ENCODE measurements around the gene ANKFN1.

Gene ANKFN1

GRCh38 chr17:56506349-56506748 is 353.1 kb downstream of the ANKFN1 start:
- no peak for DNase-seq
- in situ Hi-C loops (cut with MboI; ENCODE audit: low pct_unique_long_range_greater_than_20kb, low sequenced_read_pairs), result no loop called here

GRCh38 chr17:56510554-56511342 is 357.5 kb downstream of the ANKFN1 start:
- no peak for DNase-seq
- in situ Hi-C loops (cut with MboI; ENCODE audit: low pct_unique_long_range_greater_than_20kb, low sequenced_read_pairs), result no loop called here

- in situ Hi-C loops (cut with MboI; ENCODE audit: low pct_unique_long_range_greater_than_20kb, low sequenced_read_pairs), result no loop called here
- no peak for DNase-seq
Observed at GRCh38 chr17:56514264-56514663, 361.0 kb downstream of the ANKFN1 start.

- in situ Hi-C loops (cut with MboI; ENCODE audit: low pct_unique_long_range_greater_than_20kb, low sequenced_read_pairs), result no loop called here
- no peak for DNase-seq
Observed at GRCh38 chr17:56514899-56515298, 361.6 kb downstream of the ANKFN1 start.

GRCh38 chr17:56521414-56522141 is 368.3 kb downstream of the ANKFN1 start:
- DNase-seq, result no peak
- in situ Hi-C loops (cut with MboI; ENCODE audit: low pct_unique_long_range_greater_than_20kb, low sequenced_read_pairs), result no loop called here

- in situ Hi-C loops (cut with MboI; ENCODE audit: low pct_unique_long_range_greater_than_20kb, low sequenced_read_pairs), result no loop called here
- no peak for DNase-seq
Observed at GRCh38 chr17:56523042-56523441, 369.8 kb downstream of the ANKFN1 start.

GRCh38 chr17:56528696-56529095 is 375.4 kb downstream of the ANKFN1 start:
- in situ Hi-C loops (cut with MboI; ENCODE audit: low pct_unique_long_range_greater_than_20kb, low sequenced_read_pairs), result no loop called here
- DNase-seq, result no peak

GRCh38 chr17:56532926-56533325 is 379.7 kb downstream of the ANKFN1 start:
- in situ Hi-C loops (cut with MboI; ENCODE audit: low pct_unique_long_range_greater_than_20kb, low sequenced_read_pairs), result no loop called here

GRCh38 chr17:56536766-56537165 is 383.5 kb downstream of the ANKFN1 start:
- DNase-seq, result peak; percentile 28
- in situ Hi-C loops (cut with MboI; ENCODE audit: low pct_unique_long_range_greater_than_20kb, low sequenced_read_pairs), result no loop called here

More at GRCh38 chr17:56532926-56533325, 379.7 kb downstream of the ANKFN1 start:
- no peak for DNase-seq

GRCh38 chr17:56540836-56541235 is 387.6 kb downstream of the ANKFN1 start:
- DNase-seq, result no peak
- in situ Hi-C loops (cut with MboI; ENCODE audit: low pct_unique_long_range_greater_than_20kb, low sequenced_read_pairs), result no loop called here

- in situ Hi-C loops (cut with MboI; ENCODE audit: low pct_unique_long_range_greater_than_20kb, low sequenced_read_pairs), result no loop called here
- no peak for DNase-seq
Observed at GRCh38 chr17:56543280-56543679, 390.0 kb downstream of the ANKFN1 start.

GRCh38 chr17:56545106-56545505 is 391.8 kb downstream of the ANKFN1 start:
- no peak for DNase-seq
- in situ Hi-C loops (cut with MboI; ENCODE audit: low pct_unique_long_range_greater_than_20kb, low sequenced_read_pairs), result no loop called here

- in situ Hi-C loops (cut with MboI; ENCODE audit: low pct_unique_long_range_greater_than_20kb, low sequenced_read_pairs), result no loop called here
- no peak for DNase-seq
Observed at GRCh38 chr17:56545930-56546329, 392.7 kb downstream of the ANKFN1 start.

GRCh38 chr17:56548661-56549060 is 395.4 kb downstream of the ANKFN1 start:
- DNase-seq, result no peak
- in situ Hi-C loops (cut with MboI; ENCODE audit: low pct_unique_long_range_greater_than_20kb, low sequenced_read_pairs), result no loop called here

- in situ Hi-C loops (cut with MboI; ENCODE audit: low pct_unique_long_range_greater_than_20kb, low sequenced_read_pairs), result no loop called here
- DNase-seq, result no peak
Observed at GRCh38 chr17:56549501-56549900, 396.2 kb downstream of the ANKFN1 start.

- DNase-seq, result no peak
- in situ Hi-C loops (cut with MboI; ENCODE audit: low pct_unique_long_range_greater_than_20kb, low sequenced_read_pairs), result no loop called here
Observed at GRCh38 chr17:56557682-56558081, 404.4 kb downstream of the ANKFN1 start.

- no peak for DNase-seq
- in situ Hi-C loops (cut with MboI; ENCODE audit: low pct_unique_long_range_greater_than_20kb, low sequenced_read_pairs), result no loop called here
Observed at GRCh38 chr17:56558088-56558487, 404.8 kb downstream of the ANKFN1 start.
